COLO829 (cell line): ENCODE data around the gene IGSF21.

Experiments
- DNase-seq: peaks from one replicate; pipeline ENCODE4 v3.0.0; 2012; ENCODE audit warnings: low spot score

The IGSF21 gene

DNA sequence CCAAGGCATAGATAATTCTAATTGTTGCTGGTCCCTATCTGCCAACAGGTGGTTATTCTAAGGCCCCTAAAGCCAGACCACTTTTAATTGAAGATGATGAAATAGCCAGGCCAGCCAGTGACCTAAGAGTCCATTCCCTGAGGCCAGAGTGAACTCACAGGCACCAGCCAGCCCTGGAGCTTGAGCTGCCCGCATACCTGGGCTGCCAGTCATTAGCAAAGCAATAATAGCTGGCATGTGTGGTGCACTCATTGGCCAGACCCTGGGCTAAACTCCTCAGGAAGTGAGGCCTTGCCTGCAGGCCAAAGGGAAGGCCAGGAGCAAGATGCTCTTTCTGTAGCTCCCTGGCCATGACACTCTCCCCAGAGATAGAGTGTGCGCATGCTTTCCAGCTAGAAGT, 192.8 kb downstream of the IGSF21 start:
- no peak for DNase-seq

DNA sequence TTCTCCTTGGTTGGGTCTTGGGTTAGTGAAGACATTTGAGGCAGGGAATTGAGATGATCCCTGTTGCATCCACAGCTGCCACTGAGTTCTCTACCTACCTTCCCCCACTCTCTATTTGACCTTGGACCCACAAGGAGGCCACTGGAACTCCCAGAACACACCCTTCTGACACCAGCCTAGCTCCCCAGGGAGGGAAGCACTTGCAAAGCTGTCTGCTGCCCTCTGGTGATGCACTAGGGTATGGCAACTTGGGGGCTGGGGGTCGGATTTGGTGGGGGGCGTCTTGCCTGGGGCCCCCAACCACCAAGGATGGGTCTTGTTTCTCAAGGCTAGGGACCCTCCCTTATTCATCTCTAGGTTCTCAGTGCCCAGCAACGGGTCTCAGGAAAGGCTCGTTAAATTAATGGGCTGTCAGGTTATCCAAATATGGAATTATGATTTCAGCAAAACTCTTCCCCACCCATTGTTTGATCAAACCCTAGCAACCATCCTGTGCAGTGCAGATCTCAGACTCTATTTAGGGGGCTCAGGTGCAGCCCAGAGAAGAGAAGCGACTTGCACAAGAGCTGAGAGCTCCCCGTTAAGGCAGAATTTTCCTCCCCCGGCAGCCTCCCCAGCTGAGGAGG, 195.3 kb downstream of the IGSF21 start:
- DNase-seq = no peak

DNA sequence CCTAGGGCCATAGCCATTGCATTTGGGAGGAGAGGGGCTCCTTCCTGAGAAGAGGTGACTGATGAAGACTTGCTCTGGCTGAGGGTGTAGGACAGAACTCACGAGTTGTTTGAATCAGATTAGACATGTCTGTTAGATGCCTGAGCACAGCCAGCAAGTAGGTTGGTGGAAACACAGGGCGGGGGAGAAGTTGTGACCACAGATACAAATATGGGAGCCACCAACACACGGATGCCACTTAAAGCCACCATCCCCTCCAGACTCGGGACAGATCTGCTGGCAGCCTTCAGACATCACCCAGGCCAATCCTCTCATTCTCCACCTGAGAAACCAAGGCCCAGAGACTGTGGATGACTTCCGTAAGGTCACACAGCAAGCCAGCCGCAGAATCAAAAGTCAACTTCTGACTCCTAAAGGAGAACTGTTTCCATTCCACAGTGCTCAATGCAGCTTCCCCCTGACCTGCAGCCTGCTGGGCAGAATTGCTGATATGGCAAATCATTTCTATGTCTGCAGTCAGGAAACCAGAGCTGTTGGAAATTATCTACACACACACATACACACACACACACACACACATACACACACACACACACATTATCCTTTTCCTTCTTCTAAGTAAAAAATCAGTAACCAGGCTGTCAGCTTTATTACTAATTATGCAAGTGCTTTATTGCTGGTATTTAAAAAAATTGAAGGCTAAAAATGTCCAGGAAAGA, 196.7 kb downstream of the IGSF21 start:
- no peak for DNase-seq

DNA sequence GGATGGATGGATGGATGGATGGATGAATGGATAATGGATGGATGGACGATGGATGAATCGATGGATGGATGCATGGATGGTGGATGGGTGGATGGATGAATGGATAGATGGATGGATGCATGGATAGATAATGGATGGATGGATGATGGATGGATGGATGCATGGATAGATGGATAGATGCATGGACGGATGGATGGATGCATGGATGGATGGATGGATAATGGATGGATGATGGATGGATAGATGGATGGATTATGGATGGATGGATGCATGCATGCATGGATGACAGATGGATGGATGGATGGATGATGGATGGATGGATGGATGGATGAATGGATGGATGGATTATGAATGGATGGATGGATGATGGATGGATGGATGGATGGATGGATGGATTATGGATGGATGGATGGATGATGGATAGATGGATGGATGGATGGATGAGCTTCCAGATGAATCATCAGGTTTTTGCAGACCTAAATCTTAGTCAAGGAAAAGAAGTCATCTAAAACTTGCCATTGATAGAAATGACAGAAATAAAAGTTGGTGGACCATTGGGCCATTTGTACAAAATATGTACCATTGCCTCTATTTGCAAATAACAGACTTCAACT, 197.7 kb downstream of the IGSF21 start:
- no peak for DNase-seq

DNA sequence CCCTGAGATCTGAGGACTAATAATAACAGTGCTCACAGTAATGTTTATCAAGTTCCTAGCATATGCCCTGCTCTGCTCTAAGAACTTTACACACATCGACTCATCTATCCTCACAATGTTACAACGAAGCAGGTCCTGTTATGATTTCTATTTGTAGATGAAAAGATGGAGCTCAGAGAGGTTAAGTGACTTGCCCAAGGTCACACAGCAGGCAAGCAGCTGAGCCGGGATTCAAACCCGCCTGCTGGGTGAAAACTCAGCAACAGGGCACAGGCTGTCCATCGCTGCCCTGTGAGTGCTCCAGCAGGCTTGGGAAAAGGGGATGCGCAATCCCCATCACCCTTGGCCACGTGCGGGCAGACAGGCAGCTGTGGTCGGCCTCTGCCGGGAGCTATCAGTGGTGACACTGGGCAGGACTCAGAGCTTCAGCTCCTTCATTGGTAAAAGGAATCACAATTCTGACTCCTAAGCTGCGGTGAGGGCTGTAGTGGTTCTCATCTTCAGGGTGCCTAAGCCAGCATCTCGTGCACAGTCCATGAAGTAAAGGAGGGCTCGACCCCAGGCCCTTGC, 199.8 kb downstream of the IGSF21 start:
- DNase-seq = no peak

DNA sequence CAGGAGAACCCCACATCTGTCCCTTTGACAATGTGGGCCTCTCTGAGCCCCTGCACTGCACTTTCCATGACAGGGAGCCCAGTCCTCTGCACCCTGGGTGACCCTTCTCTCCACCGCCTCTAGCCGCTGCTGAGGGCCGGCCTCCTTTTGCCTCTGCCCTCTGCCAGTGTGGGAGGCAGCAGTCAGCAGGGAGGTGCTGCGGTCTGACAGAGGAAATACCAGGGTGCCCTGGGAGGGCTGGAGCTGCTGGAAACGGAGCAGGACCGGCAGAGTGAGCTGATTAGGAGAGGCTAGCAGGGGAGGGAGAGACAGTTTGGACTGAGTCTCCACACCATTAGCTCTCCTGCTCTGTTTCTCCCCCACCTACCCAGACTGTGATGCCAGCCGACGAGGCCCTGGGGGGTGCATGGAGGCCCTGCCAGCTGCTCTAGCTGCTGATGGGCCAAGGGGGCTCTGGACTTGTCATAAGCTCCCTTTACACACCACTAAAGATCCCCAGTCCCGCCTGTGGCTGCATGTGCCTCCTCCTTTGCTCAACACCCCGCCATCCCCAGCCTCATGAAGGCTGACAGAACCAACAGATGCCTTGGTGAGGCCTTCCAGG, 202.1 kb downstream of the IGSF21 start:
- no peak for DNase-seq

DNA sequence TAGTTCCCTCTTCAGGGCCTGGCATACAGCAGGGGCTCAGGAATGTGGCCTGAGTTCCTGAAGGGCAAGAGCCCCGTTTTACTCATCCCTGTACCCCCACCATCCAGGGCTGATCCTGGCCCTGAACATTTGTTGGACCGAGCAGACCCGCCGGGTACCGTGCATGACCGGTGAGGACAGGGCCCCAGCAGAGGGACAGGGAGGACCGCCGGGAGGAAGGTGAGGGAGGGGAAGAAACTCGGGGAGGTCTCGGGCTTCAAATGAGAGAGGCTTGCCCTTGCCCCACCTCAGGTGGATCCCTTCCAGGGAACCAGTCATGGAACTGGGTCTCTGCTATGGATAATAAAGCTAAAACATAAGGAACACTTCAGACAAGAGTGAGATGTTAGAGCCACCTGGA, 205.4 kb downstream of the IGSF21 start:
- DNase-seq = no peak

DNA sequence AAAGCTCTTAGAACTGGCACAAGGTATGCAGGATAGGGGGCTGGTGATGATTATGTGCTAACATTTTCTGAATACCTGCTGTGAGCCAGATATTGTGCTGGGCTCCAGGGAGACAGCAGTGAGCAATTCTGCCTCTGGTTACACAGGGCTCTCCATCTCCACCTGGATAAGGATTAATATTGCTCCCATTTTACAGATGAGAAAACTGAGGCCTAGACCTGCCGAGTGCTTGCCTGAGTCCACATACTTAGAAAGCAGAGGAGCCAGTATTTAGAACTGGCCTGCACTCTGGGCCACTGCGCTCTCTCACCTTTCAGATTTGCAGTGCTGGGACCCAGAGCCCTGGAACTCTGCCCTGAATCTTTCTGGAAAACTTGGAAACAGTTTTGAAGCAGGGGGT, 205.9 kb downstream of the IGSF21 start:
- DNase-seq = no peak

DNA sequence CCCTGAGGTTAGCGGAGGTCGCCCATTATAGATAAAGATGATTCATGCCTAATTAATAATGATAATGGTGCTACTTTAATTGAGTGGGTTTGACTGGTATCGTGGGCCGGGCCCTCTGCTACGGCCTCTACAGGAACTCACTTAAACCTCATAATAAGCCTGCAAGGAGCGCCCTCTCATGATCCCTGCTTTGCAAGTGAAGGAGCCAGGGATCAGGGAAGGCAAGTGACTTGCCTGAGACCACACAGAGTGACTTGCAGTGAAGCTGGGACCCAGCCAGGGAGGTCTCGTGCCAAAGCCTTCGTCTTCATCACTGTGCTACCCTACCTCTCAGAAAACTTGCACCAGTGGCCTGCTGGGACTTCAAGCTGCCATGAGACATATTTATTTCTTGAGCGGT, 206.8 kb downstream of the IGSF21 start:
- no peak for DNase-seq

DNA sequence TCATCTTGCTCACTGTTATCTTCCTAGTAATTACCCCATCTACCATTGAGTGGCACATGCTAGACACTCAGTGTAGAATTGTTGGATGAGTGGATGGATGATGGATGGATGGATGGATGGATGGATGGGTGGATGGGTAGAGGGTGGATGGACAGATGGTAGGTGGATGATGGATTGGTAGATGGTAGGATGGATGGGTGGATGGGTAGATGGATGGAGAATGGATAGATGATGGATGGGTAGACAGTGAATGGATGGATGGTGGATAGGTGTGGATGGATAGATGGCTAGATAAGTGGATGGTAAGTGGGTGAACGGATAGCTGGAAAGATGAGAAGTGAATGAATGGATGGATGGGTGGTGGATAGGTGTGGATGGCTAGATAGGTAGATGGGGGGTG, 207.9 kb downstream of the IGSF21 start:
- no peak for DNase-seq

DNA sequence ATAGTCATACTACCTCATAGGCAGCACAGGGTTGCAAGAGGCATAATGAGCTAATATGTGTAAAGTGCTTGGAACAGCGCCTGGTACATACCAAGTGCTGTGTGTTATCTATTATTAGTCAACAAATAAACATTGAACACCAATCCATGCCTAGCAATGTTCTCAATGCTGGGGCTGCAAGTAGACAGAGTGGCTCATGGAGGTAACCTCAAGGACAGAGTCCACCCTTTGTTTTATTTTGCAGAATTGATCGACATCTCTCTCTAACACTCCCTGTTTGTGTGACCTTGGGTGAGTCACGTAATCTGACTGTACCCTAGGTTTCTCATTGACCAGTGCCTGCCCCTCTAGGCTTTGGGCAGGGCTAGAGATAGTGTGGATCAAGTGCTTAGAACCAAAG, 209.2 kb downstream of the IGSF21 start:
- DNase-seq = no peak

DNA sequence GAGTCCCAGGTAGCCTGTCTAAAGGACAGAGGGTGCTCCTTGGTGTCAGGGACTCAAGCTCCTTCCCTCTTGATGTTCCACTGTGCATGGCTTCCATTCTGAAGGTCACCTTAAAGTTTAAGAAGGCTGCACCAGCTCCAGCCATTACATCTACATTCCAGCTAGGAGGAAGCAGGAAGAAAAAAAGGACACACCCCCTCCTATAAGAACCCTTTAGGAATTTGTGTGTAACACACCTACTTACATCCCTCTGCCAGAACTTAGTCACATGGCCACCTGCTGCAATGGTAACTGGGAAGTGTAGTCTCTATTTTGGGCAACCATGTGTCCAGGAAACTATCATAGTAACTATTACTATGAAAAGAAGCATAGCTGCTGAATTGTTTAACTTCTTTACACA, 211.5 kb downstream of the IGSF21 start:
- no peak for DNase-seq

DNA sequence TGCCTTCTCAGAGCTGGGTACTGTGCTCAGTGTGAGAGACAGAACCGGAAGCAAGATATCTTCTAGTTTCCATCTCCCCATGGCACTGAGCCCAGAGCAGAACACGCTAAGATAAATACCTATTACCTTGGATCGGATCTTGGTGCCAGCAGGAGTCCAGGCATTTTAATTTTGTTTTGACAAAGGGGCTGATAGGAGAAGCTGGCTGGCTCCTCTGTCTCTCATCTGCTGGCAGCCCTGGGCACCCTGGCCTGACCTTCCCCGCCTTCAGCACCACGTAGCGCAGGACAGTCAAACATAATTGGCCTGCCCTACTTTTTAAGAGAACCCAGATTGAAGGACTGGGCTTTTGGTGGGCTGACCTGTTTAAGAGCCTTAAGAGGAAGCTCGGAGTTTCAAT, 212.5 kb downstream of the IGSF21 start:
- DNase-seq = no peak

DNA sequence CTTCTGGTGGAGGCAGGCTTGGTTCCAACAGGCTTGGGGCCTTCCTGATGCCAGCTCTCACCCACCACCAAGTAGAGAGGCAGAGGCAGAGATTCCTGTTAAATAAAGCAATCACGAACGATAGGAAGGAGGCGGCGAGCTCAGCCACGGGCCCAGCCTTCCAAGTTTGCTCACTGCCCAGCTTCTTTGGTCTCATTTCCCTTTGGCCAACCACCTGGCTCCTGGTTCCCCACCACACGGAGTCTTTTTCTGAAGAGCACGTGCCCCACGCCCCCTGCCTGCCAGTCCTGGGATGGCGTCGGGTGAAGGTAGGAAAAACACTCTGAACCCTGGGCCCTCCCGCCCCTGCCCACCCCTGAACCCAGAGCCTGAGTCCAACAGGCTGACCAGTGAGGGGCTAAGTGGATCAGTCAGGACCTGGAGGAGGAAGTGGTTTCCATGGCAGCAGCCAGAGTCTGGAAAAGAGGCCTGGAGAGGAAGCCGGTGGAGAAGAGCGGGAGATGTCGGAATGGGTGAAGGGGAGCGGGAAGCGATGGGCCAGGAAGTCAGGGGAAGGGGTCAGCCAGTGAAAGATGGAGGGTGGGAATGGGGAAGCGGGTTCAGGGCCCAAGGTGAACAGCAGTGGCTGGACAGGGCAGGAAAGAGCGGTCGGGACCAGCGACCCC, 214.9 kb downstream of the IGSF21 start:
- no peak for DNase-seq

DNA sequence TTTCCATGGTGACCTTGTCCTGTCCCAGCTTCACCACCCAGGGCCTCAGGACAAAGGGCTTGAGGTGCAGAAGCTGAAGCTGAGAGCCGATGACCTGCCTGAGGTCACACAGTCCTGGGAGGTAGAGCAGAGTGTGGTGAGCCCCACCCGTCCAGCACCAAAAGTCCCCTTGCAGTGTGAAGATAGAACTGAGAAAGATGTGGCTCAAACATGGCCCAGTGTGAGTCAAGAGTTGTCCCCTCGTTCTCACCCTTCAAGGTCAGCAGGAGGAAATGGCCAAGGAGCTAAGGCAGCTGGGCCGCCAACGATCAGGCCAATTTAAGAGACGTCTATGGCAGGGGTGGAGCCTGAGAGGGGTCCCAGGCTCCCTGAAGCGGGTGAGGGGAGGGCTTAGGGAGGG, 215.7 kb downstream of the IGSF21 start:
- DNase-seq = no peak

DNA sequence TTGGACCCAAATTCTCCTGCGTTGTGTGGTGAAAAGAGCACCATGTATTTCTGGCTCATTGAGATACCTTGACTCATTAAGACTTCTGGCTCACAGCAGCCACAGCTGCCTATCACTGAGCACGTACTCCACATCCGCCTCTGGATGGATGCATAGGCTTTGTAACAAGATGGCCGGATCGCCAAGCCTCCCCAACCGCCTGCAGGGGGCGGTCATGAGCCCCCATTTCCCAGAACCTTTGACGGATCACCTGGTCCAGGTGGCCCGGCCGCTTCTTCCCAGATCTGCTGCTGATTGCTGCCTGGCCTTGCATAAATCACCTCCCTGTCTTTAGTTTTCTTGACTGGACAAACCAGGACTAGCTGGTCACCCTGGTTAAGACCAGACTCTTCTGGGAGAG, 216.6 kb downstream of the IGSF21 start:
- DNase-seq = no peak

DNA sequence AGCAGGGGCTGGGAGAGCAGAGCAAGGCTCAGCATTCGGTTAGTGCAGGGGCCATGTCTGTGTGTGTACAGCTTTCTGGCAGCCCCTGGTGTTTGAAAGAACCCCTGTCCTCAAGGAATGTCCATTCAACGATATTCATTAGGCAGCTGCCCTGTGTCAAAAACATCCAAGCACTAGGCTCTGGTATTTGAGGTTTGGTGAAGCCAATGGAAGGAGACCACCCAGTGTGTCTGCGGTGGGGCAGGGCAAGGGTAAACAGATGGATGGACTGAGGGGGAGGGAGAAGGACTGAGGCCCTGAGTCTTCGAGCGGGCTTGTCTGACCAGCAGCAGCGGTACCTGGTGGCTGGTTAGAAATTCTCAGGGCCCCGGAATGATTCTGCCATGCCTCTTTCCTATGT, 217.5 kb downstream of the IGSF21 start:
- no peak for DNase-seq

DNA sequence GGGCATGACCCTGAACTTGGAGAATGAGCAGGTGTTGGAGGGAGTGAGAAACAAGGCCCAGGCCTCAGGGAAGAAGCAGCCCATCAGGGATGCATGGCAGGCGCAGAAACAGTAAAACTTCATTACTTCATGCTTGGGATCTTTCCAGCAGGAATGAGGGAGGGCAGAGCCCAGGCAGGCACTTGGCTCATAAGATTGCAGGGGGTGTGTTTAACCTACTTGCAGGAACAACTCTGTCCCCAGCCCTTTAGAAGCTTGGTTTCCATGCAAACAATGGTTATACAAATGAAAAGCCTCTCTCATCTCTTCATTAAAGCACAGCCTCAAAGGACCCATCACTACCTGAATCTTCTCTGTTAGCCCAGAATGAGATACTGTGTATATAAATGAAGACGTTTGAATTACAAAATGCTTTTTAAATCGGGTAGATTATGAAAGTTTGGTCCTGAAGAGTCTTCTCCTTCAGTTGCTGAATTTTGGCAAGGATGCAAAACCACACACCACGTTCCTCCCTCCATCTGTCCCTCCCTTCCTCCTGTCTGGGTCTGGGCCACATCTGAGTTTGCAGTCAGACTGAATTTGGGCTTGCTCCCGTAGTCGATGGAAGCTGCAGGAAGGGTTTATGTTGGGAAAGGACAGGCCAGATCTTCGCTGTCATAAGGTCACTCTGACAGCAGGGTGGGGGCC, 218.8 kb downstream of the IGSF21 start:
- no peak for DNase-seq

DNA sequence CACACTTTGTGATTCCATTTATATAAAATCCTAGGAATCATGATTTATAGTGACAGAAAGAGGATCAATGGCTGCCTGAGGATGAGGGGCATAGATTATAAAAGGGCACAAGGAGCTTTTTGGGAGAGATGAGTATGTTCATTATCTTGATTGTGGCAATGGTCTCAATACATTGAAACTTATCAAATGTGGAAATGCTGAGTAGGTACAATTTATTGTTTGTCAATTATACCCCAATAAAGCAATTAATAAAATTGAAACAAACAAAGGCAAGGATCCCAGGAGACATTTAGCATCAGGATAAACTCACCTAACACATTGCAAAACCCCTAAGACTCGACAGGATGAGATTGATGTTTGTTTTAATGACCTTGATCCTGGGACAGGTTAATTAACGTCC, 220.1 kb downstream of the IGSF21 start:
- no peak for DNase-seq

DNA sequence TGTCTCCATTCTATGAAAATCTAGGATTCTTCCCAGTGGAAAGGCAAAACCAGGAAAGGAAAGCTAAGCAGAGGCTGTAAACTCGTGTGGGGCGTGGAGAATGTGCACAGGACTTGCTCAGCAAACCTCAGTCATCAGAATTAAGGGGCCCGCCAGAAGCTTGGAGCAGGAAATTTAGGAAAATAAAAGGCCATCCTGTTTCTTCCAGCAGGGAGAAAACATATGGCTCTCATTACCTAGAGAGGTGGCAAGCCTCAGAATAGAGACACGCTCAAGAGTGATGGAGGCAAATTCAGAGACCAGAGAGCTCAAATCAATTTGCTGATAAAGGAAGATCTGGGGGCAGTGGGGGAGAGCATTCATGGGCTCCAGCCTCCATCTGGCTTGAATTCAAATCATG, 221.2 kb downstream of the IGSF21 start:
- no peak for DNase-seq

DNA sequence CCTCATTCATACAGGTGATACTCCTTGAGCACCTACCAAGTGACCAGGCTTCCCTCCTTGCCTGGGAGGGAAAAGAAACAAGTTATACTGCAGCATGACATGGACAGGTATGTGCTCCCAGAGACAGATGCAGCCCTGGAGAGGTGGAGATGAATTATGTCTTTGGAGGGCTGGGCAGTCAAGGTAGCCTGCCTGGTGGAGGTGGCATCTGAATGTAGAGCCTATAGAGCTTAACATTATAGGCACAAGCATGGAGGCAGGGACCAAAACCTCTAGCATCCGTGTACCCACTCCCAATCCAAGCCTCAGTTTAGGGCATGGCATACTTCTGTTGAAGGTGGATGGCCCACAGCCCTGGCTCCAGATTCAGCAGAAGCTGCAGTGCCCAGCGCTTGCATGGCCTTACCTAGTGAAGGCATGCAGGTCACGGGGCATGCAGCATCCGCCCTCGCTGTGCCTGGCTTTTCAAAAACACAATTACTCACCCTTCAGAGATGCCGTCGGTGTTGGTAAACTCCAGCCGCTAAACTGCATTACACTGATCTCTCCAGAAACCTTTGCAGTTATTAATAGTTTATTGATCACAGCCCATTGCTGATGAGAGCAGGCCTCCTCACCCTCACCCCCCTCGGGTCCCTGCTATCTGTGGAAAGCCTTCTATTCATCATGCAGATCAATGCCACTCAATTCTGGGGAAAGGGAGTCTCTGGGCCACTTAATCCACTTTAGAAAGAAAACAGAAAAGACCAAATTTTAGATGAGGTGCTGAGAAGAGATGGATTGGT, 222.1 kb downstream of the IGSF21 start:
- no peak for DNase-seq
